NK-92 (cell line): ENCODE results near the gene ZNF664.

ENCODE experiments used
- DNase-seq: peaks from one replicate; lab custom pipeline; 2025; ENCODE audit not compliant: unreplicated experiment; lab: John Stamatoyannopoulos, UW

The ZNF664 gene

GRCh38 chr12:124006846-124007713, 34.1 kb downstream of the ZNF664 start:
- DNase-seq: no peak

- DNase-seq: no peak
These were observed 35.0 kb downstream of the ZNF664 start for GRCh38 chr12:124007826-124008570.

GRCh38 chr12:124008595-124008994, 35.6 kb downstream of the ZNF664 start:
- no peak for DNase-seq

GRCh38 chr12:124009781-124010180, 36.8 kb downstream of the ZNF664 start:
- DNase-seq: no peak

- DNase-seq: no peak
These were observed 37.7 kb downstream of the ZNF664 start for GRCh38 chr12:124010687-124011086.

- no peak for DNase-seq
These were observed 38.6 kb downstream of the ZNF664 start for GRCh38 chr12:124011435-124012115.

- no peak for DNase-seq
These were observed 40.1 kb downstream of the ZNF664 start for GRCh38 chr12:124013073-124013472.

- no peak for DNase-seq
These were observed 42.8 kb downstream of the ZNF664 start for GRCh38 chr12:124015494-124016461.

GRCh38 chr12:124017064-124017463, 44.0 kb downstream of the ZNF664 start:
- no peak for DNase-seq

GRCh38 chr12:124018539-124018938, 45.5 kb downstream of the ZNF664 start:
- DNase-seq: no peak

- DNase-seq: no peak
These were observed 46.1 kb downstream of the ZNF664 start for GRCh38 chr12:124019115-124019514.

- DNase-seq: no peak
These were observed 47.5 kb downstream of the ZNF664 start for GRCh38 chr12:124020514-124020949.

- DNase-seq: no peak
These were observed 48.0 kb downstream of the ZNF664 start for GRCh38 chr12:124021007-124021406.

- no peak for DNase-seq
These were observed 49.1 kb downstream of the ZNF664 start for GRCh38 chr12:124022161-124022560.

- DNase-seq: no peak
These were observed 51.3 kb downstream of the ZNF664 start for GRCh38 chr12:124024263-124024678.

- no peak for DNase-seq
These were observed 51.8 kb downstream of the ZNF664 start for GRCh38 chr12:124024776-124025175.

GRCh38 chr12:124025661-124026060, 52.6 kb downstream of the ZNF664 start:
- DNase-seq: no peak

- no peak for DNase-seq
These were observed 54.0 kb downstream of the ZNF664 start for GRCh38 chr12:124026755-124027745.
